Thymus (tissue), 11 donors: ENCODE measurements around the gene DEPDC1B. TPM values are rescaled to one million over a fixed set of nuclear protein-coding genes. Genes with fewer than 3 reads are reported as not detected.

Source experiments
- DNase-seq, 9 donors: peaks; one replicate each; pipeline ENCODE4 v3.0.0-alpha.2; 2013; ENCODE audit warnings: low spot score in 9 of 9, low read depth in 6 of 9, missing footprints in 1 of 9
- H3K27ac ChIP-seq, 2 donors: one replicate each; pipeline ENCODE4 v1.5.1; 2013; ENCODE audit warnings: control low read depth in 1 of 2, low read depth in 1 of 2, low read length in 1 of 2, mild to moderate bottlenecking in 1 of 2, moderate library complexity in 1 of 2
- H3K27me3 ChIP-seq, 2 donors: one replicate each; pipeline ENCODE4 v1.5.1; 2013; ENCODE audit warnings: low read length in 1 of 2; ENCODE audit not compliant: control insufficient read depth in 2 of 2, insufficient read depth in 1 of 2
- H3K36me3 ChIP-seq, 2 donors: one replicate each; pipeline ENCODE4 v1.5.1; 2013; ENCODE audit warnings: low read length in 1 of 2, mild to moderate bottlenecking in 1 of 2, moderate library complexity in 1 of 2; ENCODE audit not compliant: control insufficient read depth in 2 of 2, insufficient read depth in 2 of 2
- H3K4me1 ChIP-seq, 2 donors: one replicate each; pipeline ENCODE4 v1.5.1; 2013; ENCODE audit warnings: low read length in 2 of 2; ENCODE audit not compliant: control insufficient read depth in 2 of 2, insufficient read depth in 2 of 2
- H3K4me3 ChIP-seq, 2 donors: one replicate each; pipeline ENCODE4 v1.5.1; 2013; ENCODE audit warnings: low read length in 2 of 2, control low read depth in 1 of 2, mild to moderate bottlenecking in 1 of 2
- H3K9me3 ChIP-seq, 2 donors: one replicate each; pipeline ENCODE4 v1.5.1; 2013; ENCODE audit warnings: low read length in 1 of 2, mild to moderate bottlenecking in 1 of 2; ENCODE audit not compliant: control insufficient read depth in 2 of 2, insufficient read depth in 1 of 2
- WGBS: extraction: QIAGEN DNeasy Blood & Tissue Kit; methylation state at CpG from one replicate; pipeline ENCODE4 v1.1.7; 2013; 5-methylcytosine and 5-hydroxymethylcytosine counted together
- polyA plus RNA-seq: library from polyadenylated mRNA; stranded (reverse); fragments of 200-250 nt; gene quantifications from one replicate; pipeline ENCODE4 v1.2.3, GENCODE V29; 2013
- total RNA-seq: library from RNA; stranded (reverse); fragments of 120-200 nt; gene quantifications from one replicate; pipeline ENCODE4 v1.2.4, GENCODE V29; 2013
- donor health status: healthy.

DEPDC1B gene
- total and polyA plus RNA-seq, 2 donors = 4.9 to 25.2 TPM

GRCh38 chr5:60586307-60586901 lies 113.6 kb downstream of the DEPDC1B start:
- Histone ChIP-seq H3K4me3 (no peak overlapping the region), H3K9me3 (no peaks in the 10 kb centered on the region), H3K27me3 (no peaks in the 10 kb centered on the region), H3K36me3 (peaks cover 0 to 6% of the 10 kb centered on the region in 2 donors), H3K27ac (no peak overlapping the region), H3K4me1 (no peaks in the 10 kb centered on the region)
- peak in 1 of 9 donors; percentile 7 for DNase-seq
- WGBS = 98% methylated on average over 1 of the region's 1 CpG

GRCh38 chr5:60585618-60586017 lies 114.3 kb downstream of the DEPDC1B start:
- Histone ChIP-seq H3K27me3 (no peaks in the 10 kb centered on the region), H3K4me1 (no peaks in the 10 kb centered on the region), H3K36me3 (peaks cover 0 to 6% of the 10 kb centered on the region in 2 donors), H3K4me3 (no peak overlapping the region), H3K27ac (no peak overlapping the region), H3K9me3 (no peaks in the 10 kb centered on the region)
- no peak for DNase-seq
- WGBS = 97% methylated on average over 5 of the region's 5 CpGs

DNA sequence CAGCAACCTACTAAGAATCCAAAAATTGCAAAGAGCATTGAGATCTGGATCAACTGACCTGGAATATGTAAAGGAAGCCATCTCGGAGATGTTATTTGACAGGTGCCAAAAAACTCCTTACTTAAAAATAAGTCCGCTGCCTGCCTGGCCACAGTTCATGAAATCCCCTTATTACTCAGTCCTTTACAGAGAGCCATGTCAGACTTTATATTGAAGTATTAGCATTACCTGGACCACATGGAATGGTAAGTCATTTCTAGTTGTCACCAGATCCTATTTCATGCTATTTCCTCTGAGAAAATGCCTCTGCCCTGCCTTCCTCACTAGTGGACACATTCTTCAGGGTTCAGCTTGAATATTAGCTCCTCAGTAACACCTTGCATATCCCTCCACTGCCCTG lies 115.7 kb downstream of the DEPDC1B start:
- Histone ChIP-seq H3K9me3 (no peaks in the 10 kb centered on the region), H3K27me3 (no peaks in the 10 kb centered on the region), H3K36me3 (peaks cover 0 to 6% of the 10 kb centered on the region in 2 donors), H3K27ac (no peak overlapping the region), H3K4me3 (no peak overlapping the region), H3K4me1 (no peaks in the 10 kb centered on the region)
- no peak for DNase-seq
- WGBS = 94% methylated on average over 2 of the region's 2 CpGs

GRCh38 chr5:60583616-60584015 lies 116.3 kb downstream of the DEPDC1B start:
- H3K4me3 ChIP-seq = no peak overlapping the region
- no peaks in the 10 kb centered on the region for H3K27me3 ChIP-seq
- no peaks in the 10 kb centered on the region for H3K9me3 ChIP-seq
- no peaks in the 10 kb centered on the region for H3K4me1 ChIP-seq
- DNase-seq = no peak
- peaks cover 0 to 6% of the 10 kb centered on the region in 2 donors for H3K36me3 ChIP-seq
- no peak overlapping the region for H3K27ac ChIP-seq

DNA sequence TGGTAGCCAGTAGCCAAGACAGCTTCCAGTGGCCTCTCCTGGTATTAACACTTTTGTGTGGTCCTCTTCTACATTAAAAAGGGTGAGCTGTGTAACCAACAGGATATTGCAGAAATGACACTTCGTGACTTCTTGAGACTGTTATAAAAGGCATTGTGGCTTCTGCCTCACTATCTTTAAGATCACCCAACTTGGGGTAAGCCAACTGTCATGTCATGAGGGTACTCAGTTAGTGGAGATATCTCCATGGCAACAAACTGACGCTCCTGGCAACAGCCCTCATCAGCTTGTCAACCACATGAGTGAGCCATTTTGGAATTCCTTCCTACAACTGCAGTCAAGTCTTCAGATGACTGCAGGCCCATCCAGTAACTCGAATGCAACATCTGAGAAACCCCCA lies 121.7 kb downstream of the DEPDC1B start:
- Histone ChIP-seq H3K27me3 (no peaks in the 10 kb centered on the region), H3K36me3 (peaks cover 0 to 6% of the 10 kb centered on the region in 2 donors), H3K9me3 (peaks cover 0 to 4% of the 10 kb centered on the region in 2 donors), H3K27ac (no peak overlapping the region), H3K4me1 (peaks cover 0 to 4% of the 10 kb centered on the region in 2 donors), H3K4me3 (no peak overlapping the region)
- WGBS = 36% methylated on average over 3 of the region's 3 CpGs
- peak in 6 of 9 donors; percentile 8 to 60 (median 19) for DNase-seq

GRCh38 chr5:60577116-60577515 lies 122.8 kb downstream of the DEPDC1B start:
- DNase-seq = no peak
- no peak overlapping the region for H3K4me3 ChIP-seq
- H3K27ac ChIP-seq = no peak overlapping the region
- peaks cover 0 to 4% of the 10 kb centered on the region in 2 donors for H3K9me3 ChIP-seq
- H3K36me3 ChIP-seq = peaks cover 0 to 4% of the 10 kb centered on the region in 2 donors
- peaks cover 0 to 4% of the 10 kb centered on the region in 2 donors for H3K4me1 ChIP-seq
- H3K27me3 ChIP-seq = no peaks in the 10 kb centered on the region
- 95% methylated on average over 1 of the region's 1 CpG for WGBS

DNA sequence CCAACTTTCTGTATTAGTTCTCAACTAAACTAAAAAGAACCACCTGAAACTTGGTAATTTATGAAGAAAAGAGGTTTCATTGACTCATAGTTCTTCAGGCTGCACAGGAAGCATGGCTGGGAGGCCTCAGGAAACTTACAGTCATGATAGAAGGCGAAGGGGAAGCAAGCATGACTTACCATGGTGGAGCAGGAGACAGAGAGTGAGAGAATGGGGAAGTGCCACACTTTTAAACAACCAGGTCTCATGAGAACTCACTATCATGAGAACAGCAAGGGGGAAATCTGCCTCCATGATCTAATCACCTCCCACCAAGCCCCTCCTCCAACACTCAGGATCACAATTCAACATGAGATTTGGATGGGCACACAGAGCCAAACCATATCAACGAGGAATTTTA lies 123.5 kb downstream of the DEPDC1B start:
- no peak overlapping the region for H3K27ac ChIP-seq

GRCh38 chr5:60568646-60569045 lies 131.3 kb downstream of the DEPDC1B start:
- Histone ChIP-seq H3K4me3 (no peak overlapping the region), H3K36me3 (no peaks in the 10 kb centered on the region), H3K9me3 (peaks cover 2 to 8% of the 10 kb centered on the region in 2 donors), H3K27me3 (no peaks in the 10 kb centered on the region), H3K27ac (no peak overlapping the region), H3K4me1 (no peaks in the 10 kb centered on the region)
- no peak for DNase-seq
- WGBS = 99% methylated on average over 2 of the region's 2 CpGs

More for the DNA sequence above, 123.5 kb downstream of the DEPDC1B start:
- H3K36me3 ChIP-seq = no peaks in the 10 kb centered on the region
- no peak overlapping the region for H3K4me3 ChIP-seq
- no peaks in the 10 kb centered on the region for H3K27me3 ChIP-seq
- DNase-seq = no peak
- H3K4me1 ChIP-seq = peaks cover 0 to 4% of the 10 kb centered on the region in 2 donors
- peaks cover 0 to 4% of the 10 kb centered on the region in 2 donors for H3K9me3 ChIP-seq
- WGBS = 78% methylated on average over 2 of the region's 2 CpGs

GRCh38 chr5:60563696-60564324 lies 136.2 kb downstream of the DEPDC1B start:
- 96% methylated on average over 13 of the region's 13 CpGs for WGBS
- Histone ChIP-seq H3K9me3 (peaks cover under 1 to 6% of the 10 kb centered on the region in 2 donors), H3K27ac (no peak overlapping the region), H3K27me3 (no peaks in the 10 kb centered on the region), H3K4me1 (no peaks in the 10 kb centered on the region), H3K36me3 (no peaks in the 10 kb centered on the region), H3K4me3 (no peak overlapping the region)
- DNase-seq = no peak
